ENCODE data around the gene OR8B3.
"Not testable (repeated sequence)": the region's sequence is repeated elsewhere in the genome, so short reads cannot be mapped to it uniquely, and the experiment has no call there.

Gene OR8B3

DNA sequence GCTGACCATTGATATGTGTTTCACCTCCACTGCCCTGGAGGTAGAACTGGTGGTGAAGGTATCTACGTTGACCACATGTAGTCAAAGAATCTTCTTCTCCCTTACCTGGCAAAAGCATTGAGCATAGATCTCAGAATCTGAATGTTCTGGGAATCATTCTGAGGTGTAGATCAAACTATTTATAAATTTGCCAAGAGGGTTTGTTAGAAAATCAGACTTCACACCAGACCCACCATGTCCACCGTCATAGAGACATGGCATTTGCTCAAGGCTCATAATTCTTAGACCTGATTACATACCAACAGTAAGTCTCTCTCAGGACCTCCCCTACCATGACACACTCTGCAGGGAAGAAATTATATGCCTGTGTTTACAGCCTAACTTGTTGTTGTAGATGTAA is 14.4 kb downstream of the OR8B3 start, which contains the start of gene OR8B2:
Gene OR8B2, minus strand, starts transcription at position 101 of the 400 bp plus-strand sequence. CDS start 1,156 bp downstream, outside the sequence.
- TF ChIP-seq, protein P1, sequence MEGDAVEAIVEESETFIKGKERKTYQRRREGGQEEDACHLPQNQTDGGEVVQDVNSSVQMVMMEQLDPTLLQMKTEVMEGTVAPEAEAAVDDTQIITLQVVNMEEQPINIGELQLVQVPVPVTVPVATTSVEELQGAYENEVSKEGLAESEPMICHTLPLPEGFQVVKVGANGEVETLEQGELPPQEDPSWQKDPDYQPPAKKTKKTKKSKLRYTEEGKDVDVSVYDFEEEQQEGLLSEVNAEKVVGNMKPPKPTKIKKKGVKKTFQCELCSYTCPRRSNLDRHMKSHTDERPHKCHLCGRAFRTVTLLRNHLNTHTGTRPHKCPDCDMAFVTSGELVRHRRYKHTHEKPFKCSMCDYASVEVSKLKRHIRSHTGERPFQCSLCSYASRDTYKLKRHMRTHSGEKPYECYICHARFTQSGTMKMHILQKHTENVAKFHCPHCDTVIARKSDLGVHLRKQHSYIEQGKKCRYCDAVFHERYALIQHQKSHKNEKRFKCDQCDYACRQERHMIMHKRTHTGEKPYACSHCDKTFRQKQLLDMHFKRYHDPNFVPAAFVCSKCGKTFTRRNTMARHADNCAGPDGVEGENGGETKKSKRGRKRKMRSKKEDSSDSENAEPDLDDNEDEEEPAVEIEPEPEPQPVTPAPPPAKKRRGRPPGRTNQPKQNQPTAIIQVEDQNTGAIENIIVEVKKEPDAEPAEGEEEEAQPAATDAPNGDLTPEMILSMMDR (IDR thresholded peaks at IDR 0.05; ENCODE audit: borderline replicate concordance, control extremely low read depth, extremely low read depth, insufficient read depth, missing control alignments): no peak
- in situ Hi-C loops (cut with MboI; ENCODE audit: low sequenced_read_pairs, unreplicated experiment): no loop called here
- no peak for DNase-seq (ENCODE audit: low spot score)

DNA sequence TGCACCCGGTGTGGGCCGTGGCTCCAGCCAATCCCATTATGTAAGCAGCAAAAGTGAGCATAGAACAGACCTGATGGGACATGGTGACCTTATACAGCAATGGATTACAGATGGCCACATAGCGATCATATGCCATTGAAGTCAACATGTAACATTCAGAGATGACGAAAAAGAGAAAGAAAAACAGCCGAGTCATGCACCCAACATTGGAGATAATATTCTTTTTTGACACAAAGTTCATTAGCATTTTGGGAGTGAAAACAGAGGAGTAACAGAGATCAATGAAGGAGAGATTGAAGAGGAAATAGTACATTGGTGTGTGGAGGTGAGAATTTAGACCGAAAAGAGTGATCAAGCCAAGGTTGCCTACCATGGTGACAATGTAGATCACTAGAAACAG is 16.0 kb downstream of the OR8B3 start:
- DNase-seq (ENCODE audit: low spot score); in situ Hi-C loops (cut with MboI; ENCODE audit: low sequenced_read_pairs, unreplicated experiment): not testable (repeated sequence)

DNA sequence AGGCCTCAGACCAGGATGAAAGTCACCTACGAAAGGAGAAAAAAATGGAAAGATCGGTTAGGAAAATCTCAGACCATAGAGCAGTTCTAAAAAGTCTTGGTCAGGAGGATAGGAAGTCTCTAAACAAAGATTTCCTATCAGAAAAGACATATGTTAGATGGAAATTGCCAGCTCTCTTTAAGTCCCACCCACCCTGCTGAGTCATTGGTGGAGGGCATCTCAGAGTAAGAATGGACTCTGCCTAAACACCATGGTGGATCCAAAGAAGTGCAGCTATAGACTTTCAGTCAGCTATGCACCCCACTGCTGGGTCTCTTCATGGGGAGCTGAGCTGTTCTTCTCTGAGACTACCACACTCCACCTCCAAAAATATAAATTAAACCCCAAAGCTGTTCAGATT is 18.2 kb downstream of the OR8B3 start:
- TF ChIP-seq, protein P1 (IDR thresholded peaks at IDR 0.05; ENCODE audit: borderline replicate concordance, control extremely low read depth, extremely low read depth, insufficient read depth, missing control alignments): no peak
- in situ Hi-C loops (cut with MboI; ENCODE audit: low sequenced_read_pairs, unreplicated experiment): no loop called here
- DNase-seq (ENCODE audit: low spot score): no peak

DNA sequence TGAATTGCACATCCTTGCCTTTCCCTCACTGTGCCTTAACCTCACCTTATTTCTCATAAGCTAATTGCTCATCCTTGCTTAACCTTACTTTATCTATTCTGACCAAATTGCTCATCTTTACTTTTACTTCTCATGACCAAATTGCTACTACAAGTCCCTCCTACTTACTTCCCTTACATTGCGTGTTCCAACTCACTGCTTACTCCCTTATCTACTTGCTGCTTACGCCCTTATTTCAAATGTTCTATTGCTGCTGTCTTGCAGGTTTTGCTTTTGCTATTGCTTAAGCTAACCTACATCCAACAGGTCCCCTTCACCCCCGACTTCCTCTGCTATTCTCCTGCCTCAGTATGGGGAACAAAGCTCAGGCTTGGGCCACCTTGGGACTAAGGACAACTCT is 22.5 kb downstream of the OR8B3 start:
- no peak for DNase-seq (ENCODE audit: low spot score)
- in situ Hi-C loops (cut with MboI; ENCODE audit: low sequenced_read_pairs, unreplicated experiment): no loop called here
- TF ChIP-seq, protein P1 (IDR thresholded peaks at IDR 0.05; ENCODE audit: borderline replicate concordance, control extremely low read depth, extremely low read depth, insufficient read depth, missing control alignments): no peak

DNA sequence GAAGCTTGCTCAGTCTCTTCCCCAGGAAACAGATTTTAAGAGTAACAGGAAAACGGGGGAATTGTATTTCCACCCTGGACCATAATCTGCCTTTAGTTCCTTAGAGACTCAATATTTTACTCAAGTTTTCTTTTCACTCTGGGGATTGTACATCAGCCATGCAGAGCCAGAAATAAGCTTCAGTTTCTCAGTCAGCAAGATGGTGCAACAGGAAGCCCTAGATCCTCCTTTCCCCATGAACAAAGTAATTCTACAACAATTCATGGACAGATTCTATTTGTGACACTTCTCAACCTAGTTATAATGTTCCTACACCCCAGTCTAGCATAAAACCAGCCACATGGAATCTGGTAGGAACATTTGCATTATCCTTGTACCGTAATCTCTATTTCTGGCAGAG is 39.3 kb downstream of the OR8B3 start:
- in situ Hi-C loops (cut with MboI; ENCODE audit: low sequenced_read_pairs, unreplicated experiment): no loop called here
- DNase-seq (ENCODE audit: low spot score): no peak
- TF ChIP-seq, protein P1 (IDR thresholded peaks at IDR 0.05; ENCODE audit: borderline replicate concordance, control extremely low read depth, extremely low read depth, insufficient read depth, missing control alignments): no peak

DNA sequence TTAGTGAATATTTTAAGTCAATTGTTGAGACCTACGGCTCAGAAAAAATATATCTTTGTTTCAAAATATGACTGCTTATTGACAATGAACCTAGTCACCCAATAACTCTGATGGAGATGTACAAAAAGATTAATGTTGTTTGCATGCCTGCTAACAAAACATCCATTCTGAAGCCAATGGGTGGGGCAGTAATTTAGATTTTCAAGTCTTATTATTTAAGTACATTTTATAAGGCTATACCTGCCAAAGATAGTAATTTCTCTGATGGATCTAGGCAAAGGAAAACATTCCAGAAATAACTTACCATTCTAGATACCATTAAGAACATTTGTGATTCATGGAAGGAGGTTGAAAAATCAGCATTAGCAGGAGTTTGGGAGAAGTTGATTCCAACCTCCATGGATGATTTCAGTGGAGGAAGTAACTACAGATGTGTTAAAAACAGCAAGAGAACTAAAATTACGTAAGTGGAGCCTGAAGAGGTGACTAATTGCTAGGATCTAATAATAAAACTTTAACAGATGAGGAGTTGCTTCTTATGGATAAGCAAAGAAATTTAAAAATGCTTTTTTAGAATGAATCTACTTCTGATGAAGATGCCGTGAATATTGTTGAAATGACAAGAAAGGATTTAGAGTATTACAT is 52.4 kb downstream of the OR8B3 start:
- DNase-seq (ENCODE audit: low spot score): no peak
- TF ChIP-seq, protein P1 (IDR thresholded peaks at IDR 0.05; ENCODE audit: borderline replicate concordance, control extremely low read depth, extremely low read depth, insufficient read depth, missing control alignments): no peak
- in situ Hi-C loops (cut with MboI; ENCODE audit: low sequenced_read_pairs, unreplicated experiment): no loop called here

Data from GM13976 (cell line).